Tibial artery (tissue), 4 donors: Measurements from ENCODE around the gene PLEKHG3.

ENCODE experiments used
- DNase-seq, 2 donors: peaks; one replicate each; pipeline ENCODE4 v3.0.0-alpha.2; 2019
- H3K27ac ChIP-seq, 2 donors: fragments of 200-600 bp; sonication (generic) in 1 of 2; 1 replicate in 1 of 2; 2 replicates in 1 of 2; pipeline ENCODE4 v1.5.1; 2018 to 2019; ENCODE audit warnings: mild to moderate bottlenecking in 1 of 2
- H3K27me3 ChIP-seq, 2 donors: fragments of 200-600 bp; sonication (generic) in 1 of 2; one replicate each; pipeline versions ENCODE4 v1.5.1 to v1.6.0; 2016 to 2019
- H3K36me3 ChIP-seq, 3 donors: fragments of 200-600 bp; sonication (generic) in 2 of 3; one replicate each; pipeline ENCODE4 v1.5.1; 2016 to 2019; ENCODE audit warnings: mild to moderate bottlenecking in 2 of 3
- H3K4me1 ChIP-seq, 4 donors: fragments of 200-600 bp; sonication (generic) in 2 of 4; 1 replicate in 3 of 4; 2 replicates in 1 of 4; pipeline ENCODE4 v1.5.1; 2016 to 2019
- H3K4me3 ChIP-seq, 2 donors: fragments of 200-600 bp; sonication (generic) in 1 of 2; 1 replicate in 1 of 2; 2 replicates in 1 of 2; pipeline ENCODE4 v1.5.1; 2018 to 2019; ENCODE audit warnings: mild to moderate bottlenecking in 2 of 2
- H3K9me3 ChIP-seq, 3 donors: fragments of 200-600 bp; sonication (generic) in 1 of 3; one replicate each; pipeline ENCODE4 v1.5.1; 2016 to 2019
- intact Hi-C: fragments of 100-400 bp; cut with DNase I; formaldehyde crosslinking; loops from one replicate; pipeline ENCODE4 v1.15.0; 2023; ENCODE audit warnings: low total_unique reads
- TF ChIP-seq, protein P1 (sequence below), 2 experiments: fragments of 200-600 bp in 1 of 2; fragments of 450-650 bp in 1 of 2; IDR thresholded peaks; one replicate each; pipeline ENCODE4 v1.5.1; 2017 to 2019; ENCODE audit warnings: antibody characterized with exemption in 2 of 2, mild to moderate bottlenecking in 1 of 2, moderate library complexity in 1 of 2

The PLEKHG3 gene

DNA sequence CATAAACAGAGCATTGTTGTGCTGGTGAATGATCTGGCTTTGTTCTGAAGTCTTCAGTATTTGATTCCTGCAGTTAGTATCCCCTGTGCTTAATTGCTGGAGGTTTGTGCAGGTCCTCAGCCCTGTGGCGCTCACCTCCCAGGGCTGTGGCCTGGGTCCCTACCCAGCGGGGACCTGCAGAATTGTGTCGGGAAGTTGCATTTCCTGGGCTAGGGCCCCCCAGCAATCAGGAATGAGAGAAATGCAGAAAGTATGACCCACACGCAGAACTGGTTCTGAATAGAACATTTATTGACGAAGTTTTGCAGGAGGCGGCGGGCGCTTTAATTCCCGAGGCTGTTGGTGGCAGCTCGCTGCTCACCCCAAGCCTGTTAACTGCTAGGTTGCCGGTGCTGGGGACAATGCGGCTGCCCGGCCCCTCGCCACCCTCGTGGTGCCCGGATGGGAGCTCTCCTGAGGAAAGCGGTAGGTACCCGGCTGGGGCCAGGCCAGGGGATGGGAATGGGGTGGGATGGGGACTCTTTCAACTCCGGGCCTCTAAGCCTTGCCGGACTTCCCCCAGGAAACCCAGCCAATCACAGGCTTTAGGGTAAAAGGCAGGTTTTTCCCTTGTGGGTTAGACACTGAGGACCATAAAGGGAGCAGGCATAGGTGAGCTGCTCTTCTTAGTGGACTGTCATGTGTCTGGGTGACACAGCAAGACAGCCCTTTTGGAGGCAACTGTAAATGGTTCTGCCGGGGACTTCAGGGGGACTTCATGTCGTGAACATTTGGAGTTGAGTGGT, 11.6 kb downstream of the PLEKHG3 start:
- intact Hi-C loops, result no loop called here

DNA sequence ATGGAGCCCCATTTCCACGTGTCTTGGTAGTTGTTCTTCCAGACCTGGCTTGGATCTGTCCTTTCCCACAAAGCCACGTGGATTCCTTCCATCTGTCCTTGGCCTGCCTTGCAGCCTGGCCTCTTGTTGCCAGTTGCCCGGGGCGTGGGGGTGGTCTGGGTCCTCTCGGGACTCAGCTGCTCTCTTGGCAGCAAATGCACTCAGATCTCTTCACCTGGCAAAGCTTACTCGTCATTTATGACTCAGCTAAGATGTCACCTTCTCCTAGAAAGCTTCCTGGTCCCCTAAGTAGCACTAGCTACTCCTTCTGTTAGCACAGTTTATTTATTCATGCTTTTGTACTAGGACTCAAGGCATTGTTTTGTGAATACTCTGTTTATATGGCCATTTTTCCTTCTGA, 13.6 kb downstream of the PLEKHG3 start:
- peak overlapping the region; percentile 88 to 91 for H3K27ac ChIP-seq
- no peaks in the 10 kb centered on the region for H3K27me3 ChIP-seq
- intact Hi-C loops, result no loop called here
- H3K36me3 ChIP-seq, result no peaks in the 10 kb centered on the region
- TF ChIP-seq, protein P1, sequence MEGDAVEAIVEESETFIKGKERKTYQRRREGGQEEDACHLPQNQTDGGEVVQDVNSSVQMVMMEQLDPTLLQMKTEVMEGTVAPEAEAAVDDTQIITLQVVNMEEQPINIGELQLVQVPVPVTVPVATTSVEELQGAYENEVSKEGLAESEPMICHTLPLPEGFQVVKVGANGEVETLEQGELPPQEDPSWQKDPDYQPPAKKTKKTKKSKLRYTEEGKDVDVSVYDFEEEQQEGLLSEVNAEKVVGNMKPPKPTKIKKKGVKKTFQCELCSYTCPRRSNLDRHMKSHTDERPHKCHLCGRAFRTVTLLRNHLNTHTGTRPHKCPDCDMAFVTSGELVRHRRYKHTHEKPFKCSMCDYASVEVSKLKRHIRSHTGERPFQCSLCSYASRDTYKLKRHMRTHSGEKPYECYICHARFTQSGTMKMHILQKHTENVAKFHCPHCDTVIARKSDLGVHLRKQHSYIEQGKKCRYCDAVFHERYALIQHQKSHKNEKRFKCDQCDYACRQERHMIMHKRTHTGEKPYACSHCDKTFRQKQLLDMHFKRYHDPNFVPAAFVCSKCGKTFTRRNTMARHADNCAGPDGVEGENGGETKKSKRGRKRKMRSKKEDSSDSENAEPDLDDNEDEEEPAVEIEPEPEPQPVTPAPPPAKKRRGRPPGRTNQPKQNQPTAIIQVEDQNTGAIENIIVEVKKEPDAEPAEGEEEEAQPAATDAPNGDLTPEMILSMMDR (IDR thresholded peaks at IDR 0.05), result no peak
- peak overlapping the region in 1 of 2 donors; percentile 54 for H3K4me3 ChIP-seq
- peaks cover 9 to 88% (median 79%) of the 10 kb centered on the region in 4 donors for H3K4me1 ChIP-seq
- no peaks in the 10 kb centered on the region for H3K9me3 ChIP-seq
- DNase-seq, result peak in 1 of 2 donors; percentile 71

More for the DNA sequence above, 11.6 kb downstream of the PLEKHG3 start:
- H3K27me3 ChIP-seq, result no peaks in the 10 kb centered on the region
- peak overlapping the region; percentile 88 to 91 for H3K27ac ChIP-seq
- DNase-seq, result peak; percentile 18 to 68
- H3K4me3 ChIP-seq, result peak overlapping the region; percentile 46 to 54
- H3K9me3 ChIP-seq, result no peaks in the 10 kb centered on the region
- TF ChIP-seq, protein P1 (IDR thresholded peaks at IDR 0.05), result no peak
- no peaks in the 10 kb centered on the region for H3K36me3 ChIP-seq
- H3K4me1 ChIP-seq, result peaks cover 9 to 87% (median 66%) of the 10 kb centered on the region in 4 donors

- no peaks in the 10 kb centered on the region for H3K9me3 ChIP-seq
- H3K27ac ChIP-seq, result peak overlapping the region; percentile 88 to 91
- no peaks in the 10 kb centered on the region for H3K27me3 ChIP-seq
- peaks cover 9 to 96% (median 88%) of the 10 kb centered on the region in 4 donors for H3K4me1 ChIP-seq
- no peaks in the 10 kb centered on the region for H3K36me3 ChIP-seq
- DNase-seq, result peak in 1 of 2 donors; percentile 79
- TF ChIP-seq, protein P1 (IDR thresholded peaks at IDR 0.05), result no peak
- H3K4me3 ChIP-seq, result peak overlapping the region in 1 of 2 donors; percentile 54
- intact Hi-C loops, result no loop called here
Measured at GRCh38 chr14:64718762-64719161, 14.5 kb downstream of the PLEKHG3 start.

DNA sequence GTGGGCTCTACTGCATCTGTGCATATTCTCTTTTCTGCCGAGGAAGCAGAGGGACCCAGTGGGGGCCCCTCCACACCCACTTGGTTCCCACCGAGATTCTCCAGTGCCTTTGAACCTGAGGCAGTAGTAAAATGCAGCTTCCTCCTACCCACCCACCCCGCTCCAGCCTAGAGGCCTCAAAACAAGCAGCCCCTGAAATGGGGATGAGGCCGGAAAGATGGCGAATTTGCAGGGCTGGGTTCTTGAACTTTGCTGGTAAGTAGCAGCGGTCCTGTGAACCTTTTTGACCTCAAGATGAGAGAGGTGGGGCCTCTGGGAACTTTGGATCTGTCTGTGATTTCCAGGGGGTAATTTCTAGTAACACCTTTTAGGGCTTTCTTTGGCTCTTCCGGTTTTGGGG, 15.4 kb downstream of the PLEKHG3 start:
- Histone ChIP-seq H3K27me3 (no peaks in the 10 kb centered on the region), H3K9me3 (no peaks in the 10 kb centered on the region), H3K36me3 (no peaks in the 10 kb centered on the region), H3K4me3 (no peak overlapping the region), H3K4me1 (peaks cover 9 to 99% (median 94%) of the 10 kb centered on the region in 4 donors), H3K27ac (peak overlapping the region; percentile 88 to 91)
- peak in 1 of 2 donors; percentile 59 for DNase-seq
- intact Hi-C loops, result no loop called here
- TF ChIP-seq, protein P1 (IDR thresholded peaks at IDR 0.05), result no peak

GRCh38 chr14:64720131-64720576, 15.9 kb downstream of the PLEKHG3 start:
- intact Hi-C loops, result loop anchor here (5.0 kb wide), 1 partner anchor 38 kb away; no protein-coding TSS in a partner anchor
- Histone ChIP-seq H3K27me3 (no peaks in the 10 kb centered on the region), H3K27ac (peak overlapping the region; percentile 88 to 91), H3K4me3 (no peak overlapping the region), H3K9me3 (no peaks in the 10 kb centered on the region), H3K36me3 (no peaks in the 10 kb centered on the region), H3K4me1 (peaks cover 9 to 99% (median 95%) of the 10 kb centered on the region in 4 donors)
- DNase-seq, result peak in 1 of 2 donors; percentile 65
- TF ChIP-seq, protein P1 (IDR thresholded peaks at IDR 0.05), result no peak
